RWPE2 (cell line): ENCODE data around the gene CSNK1G2.

Source experiments
- ATAC-seq: fragments of 200-7000 bp; cut with Tn5 transposase; 3 replicates; pipeline ENCODE4 v1.9.1; 2021; ENCODE audit warnings: low read depth
- DNase-seq: peaks from one replicate; pipeline ENCODE4 v3.0.0-alpha.2; 2020; ENCODE audit warnings: low spot score
- H3K27ac ChIP-seq: fragments of 450-650 bp; 2 replicates; pipeline ENCODE4 v1.5.1; 2017; ENCODE audit warnings: mild to moderate bottlenecking; ENCODE audit not compliant: poor library complexity, severe bottlenecking
- H3K27me3 ChIP-seq: fragments of 250-450 bp; sonication (Bioruptor Pico); 2 replicates; pipeline ENCODE4 v1.5.1; 2021; ENCODE audit warnings: mild to moderate bottlenecking, moderate library complexity; ENCODE audit not compliant: insufficient read depth, poor library complexity, severe bottlenecking
- H3K36me3 ChIP-seq: fragments of 250-450 bp; sonication (Bioruptor Pico); 2 replicates; pipeline ENCODE4 v1.5.1; 2020; ENCODE audit warnings: low read depth, mild to moderate bottlenecking, moderate library complexity
- H3K4me1 ChIP-seq: fragments of 250-450 bp; sonication (Bioruptor Pico); 2 replicates; pipeline ENCODE4 v1.5.1; 2021; ENCODE audit warnings: mild to moderate bottlenecking, moderate library complexity; ENCODE audit not compliant: insufficient read depth, poor library complexity, severe bottlenecking
- H3K4me3 ChIP-seq: fragments of 250-450 bp; sonication (Bioruptor Pico); 2 replicates; pipeline ENCODE4 v1.5.1; 2021; ENCODE audit warnings: mild to moderate bottlenecking, moderate library complexity; ENCODE audit not compliant: severe bottlenecking
- H3K9me3 ChIP-seq: fragments of 250-450 bp; sonication (Bioruptor Pico); 2 replicates; pipeline ENCODE4 v1.5.1; 2021; ENCODE audit warnings: mild to moderate bottlenecking, moderate library complexity; ENCODE audit not compliant: severe bottlenecking
- TF ChIP-seq, protein P1 (sequence below): fragments of 450-650 bp; IDR thresholded peaks from one replicate; pipeline ENCODE4 v1.5.1; 2017; ENCODE audit warnings: mild to moderate bottlenecking, moderate library complexity; ENCODE audit not compliant: poor library complexity, severe bottlenecking

CSNK1G2 gene

GRCh38 chr19:1955171-1956121 lies 14.5 kb downstream of the CSNK1G2 start:
- DNase-seq (no peak), ATAC-seq (no peak)
- H3K27ac ChIP-seq = no peak overlapping the region
- H3K9me3 ChIP-seq = no peaks in the 10 kb centered on the region
- no peak overlapping the region for H3K4me3 ChIP-seq
- TF ChIP-seq, protein P1, sequence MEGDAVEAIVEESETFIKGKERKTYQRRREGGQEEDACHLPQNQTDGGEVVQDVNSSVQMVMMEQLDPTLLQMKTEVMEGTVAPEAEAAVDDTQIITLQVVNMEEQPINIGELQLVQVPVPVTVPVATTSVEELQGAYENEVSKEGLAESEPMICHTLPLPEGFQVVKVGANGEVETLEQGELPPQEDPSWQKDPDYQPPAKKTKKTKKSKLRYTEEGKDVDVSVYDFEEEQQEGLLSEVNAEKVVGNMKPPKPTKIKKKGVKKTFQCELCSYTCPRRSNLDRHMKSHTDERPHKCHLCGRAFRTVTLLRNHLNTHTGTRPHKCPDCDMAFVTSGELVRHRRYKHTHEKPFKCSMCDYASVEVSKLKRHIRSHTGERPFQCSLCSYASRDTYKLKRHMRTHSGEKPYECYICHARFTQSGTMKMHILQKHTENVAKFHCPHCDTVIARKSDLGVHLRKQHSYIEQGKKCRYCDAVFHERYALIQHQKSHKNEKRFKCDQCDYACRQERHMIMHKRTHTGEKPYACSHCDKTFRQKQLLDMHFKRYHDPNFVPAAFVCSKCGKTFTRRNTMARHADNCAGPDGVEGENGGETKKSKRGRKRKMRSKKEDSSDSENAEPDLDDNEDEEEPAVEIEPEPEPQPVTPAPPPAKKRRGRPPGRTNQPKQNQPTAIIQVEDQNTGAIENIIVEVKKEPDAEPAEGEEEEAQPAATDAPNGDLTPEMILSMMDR = no peak
- no peaks in the 10 kb centered on the region for H3K27me3 ChIP-seq
- peaks cover 5% of the 10 kb centered on the region; the same call in 1 of the 2 replicates for H3K36me3 ChIP-seq
- no peaks in the 10 kb centered on the region for H3K4me1 ChIP-seq

- Histone ChIP-seq H3K4me3 (no peak overlapping the region), H3K4me1 (no peaks in the 10 kb centered on the region), H3K27me3 (no peaks in the 10 kb centered on the region), H3K9me3 (no peaks in the 10 kb centered on the region), H3K27ac (no peak overlapping the region), H3K36me3 (peaks cover 3% of the 10 kb centered on the region; the same call in 1 of the 2 replicates)
- DNase-seq = no peak
- ATAC-seq = no peak
- TF ChIP-seq, protein P1 = no peak
These were observed 15.1 kb downstream of the CSNK1G2 start for GRCh38 chr19:1956122-1956494.

- no peaks in the 10 kb centered on the region for H3K27me3 ChIP-seq
- H3K27ac ChIP-seq = no peak overlapping the region
- H3K36me3 ChIP-seq = peaks cover 2% of the 10 kb centered on the region
- ATAC-seq (no peak), DNase-seq (no peak)
- H3K4me3 ChIP-seq = no peak overlapping the region
- TF ChIP-seq, protein P1 = no peak
- no peaks in the 10 kb centered on the region for H3K9me3 ChIP-seq
- H3K4me1 ChIP-seq = no peaks in the 10 kb centered on the region
These were observed 16.0 kb downstream of the CSNK1G2 start for GRCh38 chr19:1956868-1957492.

- no peaks in the 10 kb centered on the region for H3K4me1 ChIP-seq
- DNase-seq (no peak), ATAC-seq (no peak)
- no peak overlapping the region for H3K27ac ChIP-seq
- H3K27me3 ChIP-seq = no peaks in the 10 kb centered on the region
- no peaks in the 10 kb centered on the region for H3K9me3 ChIP-seq
- H3K4me3 ChIP-seq = no peak overlapping the region
- TF ChIP-seq, protein P1 = no peak
- peaks cover 3% of the 10 kb centered on the region; the same call in 1 of the 2 replicates for H3K36me3 ChIP-seq
These were observed 16.7 kb downstream of the CSNK1G2 start for GRCh38 chr19:1957562-1958248.
